ENCODE data around the gene ATP2B3. TPM values are rescaled to one million over a fixed set of nuclear protein-coding genes. Genes with fewer than 3 reads are reported as not detected.

ATP2B3 gene
- total and polyA plus RNA-seq, 9 of the 15 experiments (the other 6 are each of a cell fraction or from before 2014, with no cell fraction given) = 0.04 TPM; not detected in 8

DNA sequence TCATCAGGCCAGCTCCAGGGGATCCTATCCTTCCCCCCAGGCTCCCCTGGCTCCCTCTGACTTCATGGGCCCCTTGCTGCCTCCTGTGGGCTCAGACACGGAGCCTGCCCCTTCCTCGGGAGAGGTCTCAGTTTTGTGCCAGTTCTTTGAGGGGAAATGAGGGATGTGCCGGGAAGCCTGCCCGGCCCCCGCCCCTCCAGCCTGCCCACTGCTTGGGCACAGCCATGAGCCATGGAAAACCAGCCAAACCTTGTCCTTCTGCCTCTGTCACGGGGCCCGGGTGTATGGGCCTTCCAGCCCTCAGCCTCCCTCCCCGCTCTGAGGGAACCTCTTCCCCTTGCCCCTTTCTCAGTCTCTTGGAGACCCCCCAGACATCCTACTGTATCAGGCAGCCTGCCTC is 15.9 kb upstream of the ATP2B3 start:
- in situ Hi-C loops (cut with MboI) = no loop called here
- peaks cover 0 to 19% of the 10 kb centered on the region in 2 experiments; a peak in 2 of 5 replicates for H3K27me3 ChIP-seq (ENCODE audit: control insufficient read depth in 2 of 2, insufficient read depth in 2 of 2, low read length in 2 of 2)
- H2AFZ ChIP-seq (ENCODE audit: low read depth, low read length) = no peak overlapping the region
- H3K79me2 ChIP-seq (ENCODE audit: control insufficient read depth, insufficient read depth, low read length) = no peaks in the 10 kb centered on the region
- BruUV-seq (replicated peaks) = no TSS peak
- no peaks in the 10 kb centered on the region for H3K36me3 ChIP-seq (ENCODE audit: control insufficient read depth, insufficient read depth, low read length)
- H3K9me3 ChIP-seq (replicated peaks; ENCODE audit: control insufficient read depth, insufficient read depth, low read depth, low read length) = no peaks in the 10 kb centered on the region
- intact Hi-C loops (cut with micrococcal nuclease) = no loop called here
- peaks cover 0 to 24% of the 10 kb centered on the region in 2 experiments; a peak in 3 of 5 replicates for H3K4me1 ChIP-seq (replicated peaks in 1 of 2; ENCODE audit: control insufficient read depth in 2 of 2, insufficient read depth in 2 of 2, low read length in 2 of 2)
- ChIA-PET CTCF (ENCODE audit: low intra/inter-chr PET ratio) (no interaction called here), POLR2A (no interaction called here)
- H4K20me1 ChIP-seq (replicated peaks; ENCODE audit: control insufficient read depth, insufficient read depth, low read length) = no peaks in the 10 kb centered on the region
- H3K4me3 ChIP-seq = no peak overlapping the region
- H3K4me2 ChIP-seq (ENCODE audit: insufficient read depth, low read length) = no peak overlapping the region
- 5% methylated on average over 7 of the region's 8 CpGs for WGBS (ENCODE audit: insufficient coverage, low coverage, missing lambda C conversion rate)
- no peak for FAIRE-seq
- TF ChIP-seq ZNF395 (CRISPR knock-in tag; IDR thresholded peaks at IDR 0.05) (no peak), CXXC5 (CRISPR knock-in tag; IDR thresholded peaks at IDR 0.05) (no peak), BRD4 (IDR thresholded peaks at IDR 0.05) (no peak)
- TF ChIP-seq, protein P1, sequence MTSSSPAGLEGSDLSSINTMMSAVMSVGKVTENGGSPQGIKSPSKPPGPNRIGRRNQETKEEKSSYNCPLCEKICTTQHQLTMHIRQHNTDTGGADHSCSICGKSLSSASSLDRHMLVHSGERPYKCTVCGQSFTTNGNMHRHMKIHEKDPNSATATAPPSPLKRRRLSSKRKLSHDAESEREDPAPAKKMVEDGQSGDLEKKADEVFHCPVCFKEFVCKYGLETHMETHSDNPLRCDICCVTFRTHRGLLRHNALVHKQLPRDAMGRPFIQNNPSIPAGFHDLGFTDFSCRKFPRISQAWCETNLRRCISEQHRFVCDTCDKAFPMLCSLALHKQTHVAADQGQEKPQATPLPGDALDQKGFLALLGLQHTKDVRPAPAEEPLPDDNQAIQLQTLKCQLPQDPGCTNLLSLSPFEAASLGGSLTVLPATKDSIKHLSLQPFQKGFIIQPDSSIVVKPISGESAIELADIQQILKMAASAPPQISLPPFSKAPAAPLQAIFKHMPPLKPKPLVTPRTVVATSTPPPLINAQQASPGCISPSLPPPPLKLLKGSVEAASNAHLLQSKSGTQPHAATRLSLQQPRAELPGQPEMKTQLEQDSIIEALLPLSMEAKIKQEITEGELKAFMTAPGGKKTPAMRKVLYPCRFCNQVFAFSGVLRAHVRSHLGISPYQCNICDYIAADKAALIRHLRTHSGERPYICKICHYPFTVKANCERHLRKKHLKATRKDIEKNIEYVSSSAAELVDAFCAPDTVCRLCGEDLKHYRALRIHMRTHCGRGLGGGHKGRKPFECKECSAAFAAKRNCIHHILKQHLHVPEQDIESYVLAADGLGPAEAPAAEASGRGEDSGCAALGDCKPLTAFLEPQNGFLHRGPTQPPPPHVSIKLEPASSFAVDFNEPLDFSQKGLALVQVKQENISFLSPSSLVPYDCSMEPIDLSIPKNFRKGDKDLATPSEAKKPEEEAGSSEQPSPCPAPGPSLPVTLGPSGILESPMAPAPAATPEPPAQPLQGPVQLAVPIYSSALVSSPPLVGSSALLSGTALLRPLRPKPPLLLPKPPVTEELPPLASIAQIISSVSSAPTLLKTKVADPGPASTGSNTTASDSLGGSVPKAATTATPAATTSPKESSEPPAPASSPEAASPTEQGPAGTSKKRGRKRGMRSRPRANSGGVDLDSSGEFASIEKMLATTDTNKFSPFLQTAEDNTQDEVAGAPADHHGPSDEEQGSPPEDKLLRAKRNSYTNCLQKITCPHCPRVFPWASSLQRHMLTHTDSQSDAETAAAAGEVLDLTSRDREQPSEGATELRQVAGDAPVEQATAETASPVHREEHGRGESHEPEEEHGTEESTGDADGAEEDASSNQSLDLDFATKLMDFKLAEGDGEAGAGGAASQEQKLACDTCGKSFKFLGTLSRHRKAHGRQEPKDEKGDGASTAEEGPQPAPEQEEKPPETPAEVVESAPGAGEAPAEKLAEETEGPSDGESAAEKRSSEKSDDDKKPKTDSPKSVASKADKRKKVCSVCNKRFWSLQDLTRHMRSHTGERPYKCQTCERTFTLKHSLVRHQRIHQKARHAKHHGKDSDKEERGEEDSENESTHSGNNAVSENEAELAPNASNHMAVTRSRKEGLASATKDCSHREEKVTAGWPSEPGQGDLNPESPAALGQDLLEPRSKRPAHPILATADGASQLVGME (CRISPR knock-in tag; IDR thresholded peaks at IDR 0.05) = no peak
- ATAC-seq = no peak
- DNase-seq (ENCODE audit: extremely low read depth in 1 of 4, low spot score in 3 of 4) = no peak
- no peak overlapping the region for H3K27ac ChIP-seq (ENCODE audit: extremely low read depth, low read depth, low read length)
- no peaks in the 10 kb centered on the region for H3K9me1 ChIP-seq (ENCODE audit: control insufficient read depth, insufficient read depth, low read length)
- no peak overlapping the region for H3K9ac ChIP-seq (ENCODE audit: insufficient read depth in 1 of 2, low read depth in 2 of 2, low read length in 2 of 2)

Measured in K562 (cell line).